Testis (tissue), 2 donors: ENCODE results near the gene PHLDA2.

Experiments used
- CTCF ChIP-seq, 3 experiments: fragments of 450-650 bp in 2 of 3; fragments of 200-600 bp in 1 of 3; sonication (generic) in 1 of 3; IDR thresholded peaks; one replicate each; pipeline ENCODE4 v1.5.1; 2016 to 2019; ENCODE audit warnings: antibody characterized with exemption in 3 of 3, mild to moderate bottlenecking in 2 of 3, moderate library complexity in 1 of 3
- POLR2A ChIP-seq: fragments of 450-650 bp; IDR thresholded peaks from one replicate; pipeline ENCODE4 v1.6.1; 2017; ENCODE audit warnings: antibody characterized with exemption, mild to moderate bottlenecking, moderate library complexity

GRCh38 chr11:2975594-2975993, 46.4 kb upstream of the PHLDA2 start:
- no peak for TF ChIP-seq CTCF (IDR thresholded peaks at IDR 0.05)
- TF ChIP-seq POLR2A = no peak
